ENCODE results near the gene PLA2G6.

Gene PLA2G6

DNA sequence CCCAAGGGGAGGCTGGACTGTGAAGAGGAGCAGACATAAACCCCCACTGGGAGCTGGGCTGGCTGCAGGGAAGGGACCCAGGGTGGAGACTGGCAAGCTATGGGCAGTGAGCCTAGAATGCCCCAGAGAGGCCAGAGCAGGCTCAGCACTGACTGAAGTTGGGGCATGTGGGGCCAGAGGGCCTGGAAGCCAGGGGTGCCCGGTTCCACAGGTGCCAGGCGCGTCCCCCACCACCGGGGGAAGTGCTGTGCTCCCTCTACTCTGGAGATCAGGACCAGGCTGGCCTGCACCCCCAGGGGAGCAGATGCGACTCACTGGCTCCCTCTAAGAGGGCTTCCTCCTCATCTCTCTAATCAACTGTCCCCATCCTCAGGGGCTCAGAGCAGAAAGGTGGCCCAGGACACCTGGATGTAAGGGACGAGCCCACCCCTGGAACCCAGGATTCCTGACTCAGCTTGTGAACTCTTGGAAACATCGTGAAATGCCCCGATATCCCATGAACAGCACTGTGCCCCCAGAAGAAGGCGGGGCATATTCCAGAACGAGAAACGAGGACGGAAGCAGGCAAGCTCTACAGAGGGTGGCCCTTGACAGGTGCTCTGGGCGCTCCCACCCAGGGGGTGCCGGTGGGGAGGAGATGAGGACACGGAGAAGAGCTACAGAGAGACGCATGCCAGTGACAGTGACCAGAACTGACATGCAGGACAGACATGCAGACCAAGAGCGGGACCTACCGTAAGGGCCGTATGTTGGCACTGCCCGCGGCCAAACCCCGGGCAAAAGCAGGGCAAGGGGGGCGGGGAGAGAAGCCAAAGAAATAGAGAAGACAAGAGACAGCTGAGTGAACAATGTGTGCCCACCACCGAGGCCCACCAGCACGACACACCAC is 40.5 kb upstream of the PLA2G6 start:
- Histone ChIP-seq H3K4me3 (ENCODE audit: extremely low read depth, insufficient read depth, low read length, poor library complexity, severe bottlenecking) (no peak overlapping the region), H3K9me3 (ENCODE audit: control insufficient read depth, low read length) (no peaks in the 10 kb centered on the region), H3K27ac (ENCODE audit: low read depth, low read length, severe bottlenecking) (no peak overlapping the region), H3K36me3 (ENCODE audit: control insufficient read depth, insufficient read depth, low read length) (peaks cover 47% of the 10 kb centered on the region), H3K4me1 (ENCODE audit: control insufficient read depth, insufficient read depth, low read length, poor library complexity, severe bottlenecking) (peaks cover 25% of the 10 kb centered on the region)
- 95% methylated on average over 22 to 23 of the region's 25 CpGs for WGBS, 2 experiments (ENCODE audit: insufficient coverage in 2 of 2)

DNA sequence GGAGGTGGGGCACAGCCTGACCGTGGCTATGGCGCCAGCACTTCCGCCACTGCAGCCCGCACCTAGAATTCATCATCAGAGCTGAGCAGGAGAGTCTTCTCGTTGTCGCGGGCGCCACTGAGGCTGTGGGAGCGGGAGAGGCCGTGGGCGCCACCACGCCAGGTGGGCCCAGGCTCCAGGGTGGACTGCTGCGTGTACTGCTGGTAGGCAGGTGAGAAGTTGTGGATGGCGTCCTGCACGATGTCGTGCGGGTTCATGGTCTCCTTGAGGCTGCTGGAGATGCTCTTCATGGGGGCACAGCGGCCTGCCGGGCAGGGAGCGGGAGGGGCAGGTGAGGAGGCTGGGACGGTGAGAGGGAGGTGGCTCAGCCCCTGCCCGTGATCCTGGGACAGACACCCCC is 39.8 kb upstream of the PLA2G6 start:
- no peak overlapping the region for H3K27ac ChIP-seq (ENCODE audit: low read depth, low read length, severe bottlenecking)
- H3K36me3 ChIP-seq (ENCODE audit: control insufficient read depth, insufficient read depth, low read length), result peaks cover 45% of the 10 kb centered on the region
- 97% methylated on average over 11 to 17 of the region's 22 CpGs for WGBS, 2 experiments (ENCODE audit: insufficient coverage in 2 of 2)
- peaks cover 25% of the 10 kb centered on the region for H3K4me1 ChIP-seq (ENCODE audit: control insufficient read depth, insufficient read depth, low read length, poor library complexity, severe bottlenecking)
- no peak overlapping the region for H3K4me3 ChIP-seq (ENCODE audit: extremely low read depth, insufficient read depth, low read length, poor library complexity, severe bottlenecking)
- no peaks in the 10 kb centered on the region for H3K9me3 ChIP-seq (ENCODE audit: control insufficient read depth, low read length)

DNA sequence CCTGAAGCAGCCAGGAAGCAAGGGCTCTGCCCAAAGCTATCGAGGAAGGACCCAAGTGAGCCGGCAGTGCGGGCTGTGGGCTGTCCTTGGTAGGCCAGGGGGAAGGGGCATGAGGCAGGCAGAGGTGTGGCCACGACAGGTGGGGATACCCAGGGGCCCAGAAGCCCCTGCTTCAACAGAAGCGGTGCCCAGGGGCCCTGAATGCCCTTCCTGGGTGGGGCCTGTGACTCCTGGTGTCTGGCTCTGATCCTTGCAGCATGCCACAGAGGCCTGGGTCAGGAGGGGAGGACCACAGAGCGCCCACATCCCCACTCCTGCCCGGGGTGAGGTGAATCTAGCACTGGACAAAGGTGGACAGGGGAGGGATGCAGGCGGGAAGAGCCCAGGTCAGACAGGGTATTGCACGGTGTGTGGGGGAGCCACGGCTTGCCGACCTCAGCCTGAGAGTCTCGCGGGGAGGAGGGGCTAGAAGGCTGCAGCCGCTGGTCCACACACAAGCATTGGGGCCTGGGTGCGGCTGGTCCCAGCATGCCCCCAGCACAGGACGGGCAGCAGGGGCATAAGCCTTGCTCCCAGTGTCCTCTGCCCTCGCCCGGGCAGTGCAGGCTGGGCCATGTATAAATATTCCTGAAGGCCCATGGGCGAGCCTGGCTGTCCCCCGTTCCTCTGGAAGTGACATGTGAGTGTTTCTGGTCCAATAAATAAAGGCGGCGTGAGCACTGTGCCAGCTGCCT is 39.2 kb upstream of the PLA2G6 start:
- H3K36me3 ChIP-seq (ENCODE audit: control insufficient read depth, insufficient read depth, low read length), result peaks cover 50% of the 10 kb centered on the region
- no peaks in the 10 kb centered on the region for H3K9me3 ChIP-seq (ENCODE audit: control insufficient read depth, low read length)
- 93 to 95% methylated on average over 18 to 19 of the region's 22 CpGs for WGBS, 2 experiments (ENCODE audit: insufficient coverage in 2 of 2)
- peaks cover 25% of the 10 kb centered on the region for H3K4me1 ChIP-seq (ENCODE audit: control insufficient read depth, insufficient read depth, low read length, poor library complexity, severe bottlenecking)
- H3K4me3 ChIP-seq (ENCODE audit: extremely low read depth, insufficient read depth, low read length, poor library complexity, severe bottlenecking), result no peak overlapping the region
- H3K27ac ChIP-seq (ENCODE audit: low read depth, low read length, severe bottlenecking), result no peak overlapping the region

DNA sequence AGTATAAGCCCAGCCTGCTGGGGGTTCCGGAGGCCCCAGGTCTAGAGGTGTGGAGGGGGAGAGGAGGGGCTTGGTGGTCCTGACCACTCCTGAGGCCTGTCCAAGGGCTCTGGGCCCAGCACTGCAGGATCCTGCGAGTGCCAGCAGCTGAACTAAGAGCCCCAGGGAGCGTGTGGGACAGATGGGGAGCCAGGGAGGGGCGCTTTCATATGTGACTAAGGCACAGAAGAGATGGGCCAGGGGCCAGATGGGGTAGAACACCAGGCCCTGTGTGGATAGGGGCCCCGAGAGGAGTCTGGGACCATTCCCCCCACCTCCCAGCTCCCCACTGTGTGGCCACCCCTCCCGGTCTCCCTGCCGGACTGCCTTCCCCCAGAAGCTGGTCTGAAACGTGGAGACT is 38.5 kb upstream of the PLA2G6 start:
- peaks cover 25% of the 10 kb centered on the region for H3K4me1 ChIP-seq (ENCODE audit: control insufficient read depth, insufficient read depth, low read length, poor library complexity, severe bottlenecking)
- H3K36me3 ChIP-seq (ENCODE audit: control insufficient read depth, insufficient read depth, low read length), result peaks cover 48% of the 10 kb centered on the region
- no peak overlapping the region for H3K4me3 ChIP-seq (ENCODE audit: extremely low read depth, insufficient read depth, low read length, poor library complexity, severe bottlenecking)
- H3K9me3 ChIP-seq (ENCODE audit: control insufficient read depth, low read length), result no peaks in the 10 kb centered on the region
- peak overlapping the region; percentile 91 for H3K27ac ChIP-seq (ENCODE audit: low read depth, low read length, severe bottlenecking)
- WGBS, 2 experiments (ENCODE audit: insufficient coverage in 2 of 2), result 86 to 96% methylated on average over 5 to 7 of the region's 8 CpGs

DNA sequence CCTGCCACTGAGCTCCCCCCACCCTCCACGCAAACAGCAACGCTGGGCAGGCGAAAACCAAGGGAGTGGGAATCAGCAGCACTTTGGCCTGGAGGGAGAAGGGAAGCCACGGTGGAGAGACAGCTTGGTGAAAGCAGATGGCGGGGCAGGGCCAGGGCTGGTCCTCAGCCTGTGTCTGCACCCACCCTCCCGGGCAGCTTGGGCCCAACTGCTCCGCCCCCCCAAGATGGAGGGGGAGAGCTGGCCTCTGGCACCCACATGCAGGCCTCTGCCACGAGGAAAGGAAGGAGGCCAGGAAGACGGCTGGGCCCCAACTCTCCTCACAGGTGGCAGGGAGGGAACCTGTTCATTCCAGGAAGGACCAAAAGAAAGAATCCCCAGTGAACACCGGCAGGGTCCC is 38.0 kb upstream of the PLA2G6 start:
- Histone ChIP-seq H3K4me1 (ENCODE audit: control insufficient read depth, insufficient read depth, low read length, poor library complexity, severe bottlenecking) (peaks cover 25% of the 10 kb centered on the region), H3K27ac (ENCODE audit: low read depth, low read length, severe bottlenecking) (peak overlapping the region; percentile 91), H3K4me3 (ENCODE audit: extremely low read depth, insufficient read depth, low read length, poor library complexity, severe bottlenecking) (no peak overlapping the region), H3K9me3 (ENCODE audit: control insufficient read depth, low read length) (no peaks in the 10 kb centered on the region), H3K36me3 (ENCODE audit: control insufficient read depth, insufficient read depth, low read length) (peaks cover 48% of the 10 kb centered on the region)
- WGBS, 2 experiments (ENCODE audit: insufficient coverage in 2 of 2), result 69 to 91% methylated on average over 5 to 7 of the region's 10 CpGs

DNA sequence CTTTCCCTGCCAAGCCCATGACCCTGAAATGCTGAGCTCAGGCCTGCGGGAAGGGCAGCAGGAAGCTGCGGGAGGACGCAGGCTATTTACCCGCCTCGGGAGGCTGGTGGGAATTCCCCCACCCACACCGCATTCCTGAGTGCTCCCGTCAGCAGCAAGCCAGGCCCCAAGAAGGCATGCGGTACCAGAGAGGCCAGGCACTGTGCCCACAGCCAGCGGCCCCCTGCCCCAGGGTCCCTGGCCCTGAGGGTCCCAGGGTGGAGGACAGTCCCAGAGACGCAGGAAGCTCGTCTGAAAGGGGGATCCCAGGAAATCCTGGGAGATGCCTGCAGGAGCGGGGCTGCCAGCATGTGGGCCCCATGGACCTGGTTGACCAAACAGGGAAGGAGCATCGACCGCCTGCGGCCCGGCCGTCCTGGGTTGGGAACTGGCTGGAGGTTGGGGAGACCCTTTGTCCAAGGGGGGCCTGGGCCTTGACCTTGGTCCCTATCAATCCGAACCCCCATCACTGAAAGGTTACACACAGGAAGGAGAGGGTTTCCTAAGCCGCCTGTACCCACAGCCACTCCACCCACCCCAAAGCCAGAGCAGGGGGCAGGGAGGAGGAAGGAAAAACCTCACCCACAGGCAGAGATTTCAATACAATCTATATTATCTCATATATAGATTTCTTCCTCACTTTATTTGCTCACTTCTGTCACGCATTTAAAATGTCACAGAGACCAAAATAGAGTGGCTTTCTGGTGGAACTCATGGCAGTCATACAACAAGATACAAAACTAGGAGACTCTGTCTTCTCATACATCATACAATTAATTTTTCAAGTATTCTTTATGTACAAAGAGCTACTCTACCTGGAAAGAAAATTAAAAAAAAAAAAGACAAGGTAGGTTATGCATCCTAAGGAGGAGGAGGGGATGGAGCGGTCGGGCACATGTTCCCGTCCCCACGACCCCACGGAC is 37.3 kb upstream of the PLA2G6 start:
- H3K27ac ChIP-seq (ENCODE audit: low read depth, low read length, severe bottlenecking), result peak overlapping the region; percentile 91
- peaks cover 25% of the 10 kb centered on the region for H3K4me1 ChIP-seq (ENCODE audit: control insufficient read depth, insufficient read depth, low read length, poor library complexity, severe bottlenecking)
- no peak overlapping the region for H3K4me3 ChIP-seq (ENCODE audit: extremely low read depth, insufficient read depth, low read length, poor library complexity, severe bottlenecking)
- H3K9me3 ChIP-seq (ENCODE audit: control insufficient read depth, low read length), result no peaks in the 10 kb centered on the region
- H3K36me3 ChIP-seq (ENCODE audit: control insufficient read depth, insufficient read depth, low read length), result peaks cover 47% of the 10 kb centered on the region
- 45 to 61% methylated on average over 10 to 20 of the region's 25 CpGs for WGBS, 2 experiments (ENCODE audit: insufficient coverage in 2 of 2)

DNA sequence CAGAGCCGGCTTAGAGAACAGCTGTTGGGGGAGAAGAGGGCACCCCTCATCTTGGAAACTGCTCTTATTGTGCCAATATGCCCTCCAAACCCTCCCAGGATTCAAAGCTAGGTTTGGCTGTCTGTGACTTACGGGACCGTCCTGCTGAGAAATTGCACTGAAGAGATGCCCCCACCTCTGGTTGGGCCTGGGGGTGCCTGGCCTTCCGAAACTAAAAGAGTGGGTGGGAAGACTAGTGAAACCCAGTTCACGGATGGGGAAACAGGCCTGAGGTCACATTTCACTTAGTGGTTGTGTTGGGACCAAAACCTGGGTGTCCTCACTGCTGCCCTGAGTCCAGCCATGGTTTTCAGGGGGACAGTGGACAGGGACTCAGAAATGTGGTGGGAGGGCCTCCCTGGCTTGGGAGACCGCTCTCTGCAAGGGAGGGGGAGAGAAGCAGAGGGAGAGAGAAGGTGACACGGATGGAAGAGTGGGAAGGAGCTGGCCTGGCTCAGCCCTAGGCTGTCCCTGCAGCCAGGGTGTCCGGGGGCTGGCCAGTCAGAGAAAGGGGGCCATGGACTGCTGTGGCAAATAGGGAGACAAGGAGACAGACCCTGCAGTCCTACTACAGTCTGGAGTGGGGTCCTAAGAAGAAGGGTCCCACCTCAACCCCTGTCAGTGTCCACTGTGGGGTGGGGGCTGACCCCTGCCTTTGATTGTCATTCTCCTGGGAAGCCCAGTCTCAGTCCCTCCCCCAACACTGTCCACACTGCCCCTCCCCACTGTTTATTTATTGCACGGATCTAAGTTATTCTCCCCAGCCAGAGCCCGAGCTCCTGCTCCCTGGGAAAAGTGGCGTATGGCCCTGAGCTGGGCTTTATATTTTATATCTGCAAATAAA is 33.8 kb upstream of the PLA2G6 start:
- H3K27ac ChIP-seq (ENCODE audit: low read depth, low read length, severe bottlenecking), result no peak overlapping the region
- H3K36me3 ChIP-seq (ENCODE audit: control insufficient read depth, insufficient read depth, low read length), result peaks cover 34% of the 10 kb centered on the region
- H3K9me3 ChIP-seq (ENCODE audit: control insufficient read depth, low read length), result no peaks in the 10 kb centered on the region
- peaks cover 25% of the 10 kb centered on the region for H3K4me1 ChIP-seq (ENCODE audit: control insufficient read depth, insufficient read depth, low read length, poor library complexity, severe bottlenecking)
- no peak overlapping the region for H3K4me3 ChIP-seq (ENCODE audit: extremely low read depth, insufficient read depth, low read length, poor library complexity, severe bottlenecking)
- 90 to 91% methylated on average over 7 to 9 of the region's 11 CpGs for WGBS, 2 experiments (ENCODE audit: insufficient coverage in 2 of 2)

DNA sequence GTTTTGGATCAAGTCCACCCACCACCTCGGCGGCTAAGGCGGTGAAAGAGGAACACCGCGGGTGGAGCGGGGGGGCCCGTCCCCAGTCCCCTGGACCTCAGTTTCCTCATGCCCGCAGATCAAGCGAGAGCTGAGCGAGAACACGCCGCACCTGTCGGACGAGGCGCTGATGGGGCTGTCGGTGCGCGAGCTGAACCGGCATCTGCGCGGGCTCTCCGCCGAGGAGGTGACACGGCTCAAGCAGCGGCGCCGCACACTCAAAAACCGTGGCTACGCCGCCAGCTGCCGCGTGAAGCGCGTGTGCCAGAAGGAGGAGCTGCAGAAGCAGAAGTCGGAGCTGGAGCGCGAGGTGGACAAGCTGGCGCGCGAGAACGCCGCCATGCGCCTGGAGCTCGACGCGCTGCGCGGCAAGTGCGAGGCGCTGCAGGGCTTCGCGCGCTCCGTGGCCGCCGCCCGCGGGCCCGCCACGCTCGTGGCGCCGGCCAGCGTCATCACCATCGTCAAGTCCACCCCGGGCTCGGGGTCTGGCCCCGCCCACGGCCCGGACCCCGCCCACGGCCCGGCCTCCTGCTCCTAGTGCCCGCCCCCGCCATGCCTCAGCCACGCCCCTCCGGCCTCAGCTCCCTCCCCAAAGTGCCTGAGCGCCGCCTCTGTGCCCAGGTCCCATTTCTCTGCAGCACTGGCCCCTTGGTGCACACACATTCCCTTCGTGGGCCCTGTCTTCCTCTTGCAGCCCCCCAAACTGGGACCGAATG is 32.8 kb upstream of the PLA2G6 start:
- H3K27ac ChIP-seq (ENCODE audit: low read depth, low read length, severe bottlenecking), result no peak overlapping the region
- no peak overlapping the region for H3K4me3 ChIP-seq (ENCODE audit: extremely low read depth, insufficient read depth, low read length, poor library complexity, severe bottlenecking)
- 72 to 77% methylated on average over 66 to 75 of the region's 81 CpGs for WGBS, 2 experiments (ENCODE audit: insufficient coverage in 2 of 2)
- peaks cover 43% of the 10 kb centered on the region for H3K36me3 ChIP-seq (ENCODE audit: control insufficient read depth, insufficient read depth, low read length)
- H3K9me3 ChIP-seq (ENCODE audit: control insufficient read depth, low read length), result no peaks in the 10 kb centered on the region
- H3K4me1 ChIP-seq (ENCODE audit: control insufficient read depth, insufficient read depth, low read length, poor library complexity, severe bottlenecking), result peaks cover 21% of the 10 kb centered on the region

DNA sequence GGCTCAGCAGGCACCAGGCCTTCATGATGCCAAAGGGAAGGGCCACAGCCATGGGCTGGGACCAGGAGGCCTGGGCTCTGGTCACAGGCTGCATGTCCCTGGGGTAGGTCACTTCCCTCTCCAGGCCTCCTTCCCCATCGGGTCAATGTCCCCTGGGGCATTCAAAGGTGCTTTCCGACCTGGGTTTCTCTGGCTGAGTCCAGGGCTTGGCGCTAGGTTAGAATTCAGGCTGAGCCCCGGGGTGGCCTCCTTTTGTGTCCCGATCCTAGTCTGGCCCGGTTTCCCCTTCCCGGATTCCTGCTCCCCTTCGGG is 32.3 kb upstream of the PLA2G6 start:
- no peak overlapping the region for H3K27ac ChIP-seq (ENCODE audit: low read depth, low read length, severe bottlenecking)

More for the DNA sequence above, 32.3 kb upstream of the PLA2G6 start:
- Histone ChIP-seq H3K4me1 (ENCODE audit: control insufficient read depth, insufficient read depth, low read length, poor library complexity, severe bottlenecking) (peaks cover 16% of the 10 kb centered on the region), H3K36me3 (ENCODE audit: control insufficient read depth, insufficient read depth, low read length) (peaks cover 43% of the 10 kb centered on the region), H3K9me3 (ENCODE audit: control insufficient read depth, low read length) (no peaks in the 10 kb centered on the region), H3K4me3 (ENCODE audit: extremely low read depth, insufficient read depth, low read length, poor library complexity, severe bottlenecking) (no peak overlapping the region)
- WGBS, 2 experiments (ENCODE audit: insufficient coverage in 2 of 2), result 79 to 84% methylated on average over 8 of the region's 8 CpGs

All from mesodermal cell (in vitro differentiated cells).